CD4-positive, alpha-beta T cell (primary cell): ENCODE results near the gene DPM1. TPM values are rescaled to one million over a fixed set of nuclear protein-coding genes. Genes with fewer than 3 reads are reported as not detected.
A peak's percentile ranks its signal among the peaks of the same experiment; 100 is the strongest.

Experiments used
- ATAC-seq: fragments of 200-7000 bp; cut with Tn5 transposase; one replicate; pipeline ENCODE4 v1.10.0; 2022; ENCODE audit warnings: mild to moderate bottlenecking; ENCODE audit not compliant: poor library complexity
- CTCF ChIA-PET: fragments of 350-600 bp; sonication (Branson Sonifier 250); formaldehyde crosslinking; loops from one replicate; lab custom pipeline; 2021; ENCODE audit warnings: antibody characterized with exemption, inconsistent platforms; lab: Charles Lee
- POLR2A ChIA-PET: fragments of 350-600 bp; sonication (Branson Sonifier 250); formaldehyde crosslinking; loops from one replicate; lab custom pipeline; 2021; ENCODE audit warnings: antibody characterized with exemption, inconsistent platforms; lab: Charles Lee
- DNase-seq, 14 experiments: peaks; one replicate each; pipeline ENCODE4 v3.0.0-alpha.2; 2013 to 2020; ENCODE audit warnings: mixed read lengths in 2 of 14
- H3K27ac ChIP-seq, 2 donors: one replicate each; pipeline versions ENCODE4 v1.5.1 to v1.7.0; 2013; ENCODE audit warnings: low read length in 2 of 2, low read depth in 1 of 2, mild to moderate bottlenecking in 1 of 2
- H3K27me3 ChIP-seq, 2 experiments: 1 replicate in 1 of 2; 2 replicates in 1 of 2; pipeline versions ENCODE4 v1.6.1 to v1.7.0; 2013; ENCODE audit warnings: low read length in 2 of 2, control low read depth in 1 of 2, mild to moderate bottlenecking in 1 of 2, moderate library complexity in 1 of 2; ENCODE audit not compliant: insufficient read depth in 2 of 2, control insufficient read depth in 1 of 2
- H3K36me3 ChIP-seq: one replicate; pipeline ENCODE4 v1.6.1; 2013; ENCODE audit warnings: low read length, control low read depth; ENCODE audit not compliant: insufficient read depth
- H3K4me1 ChIP-seq: one replicate; pipeline ENCODE4 v1.6.1; 2013; ENCODE audit warnings: low read length, control low read depth; ENCODE audit not compliant: insufficient read depth
- H3K4me3 ChIP-seq: one replicate; pipeline ENCODE4 v1.5.1; 2013; ENCODE audit warnings: mild to moderate bottlenecking, low read length, moderate library complexity
- H3K9me3 ChIP-seq, 2 experiments: 1 replicate in 1 of 2; 2 replicates in 1 of 2; pipeline versions ENCODE4 v1.6.1 to v1.7.0; 2013; ENCODE audit warnings: low read length in 2 of 2, mild to moderate bottlenecking in 2 of 2, control low read depth in 1 of 2, moderate library complexity in 1 of 2; ENCODE audit not compliant: control insufficient read depth in 1 of 2, insufficient read depth in 1 of 2
- H3K27ac Mint-ChIP-seq: one replicate; pipeline ENCODE4 v1.8.0; 2020; ENCODE audit warnings: mixed read lengths
- H3K27me3 Mint-ChIP-seq: one replicate; pipeline ENCODE4 v1.8.0; 2021; ENCODE audit warnings: mixed read lengths
- H3K36me3 Mint-ChIP-seq: one replicate; pipeline ENCODE4 v1.8.0; 2021; ENCODE audit warnings: low read depth, mixed read lengths
- H3K4me1 Mint-ChIP-seq: one replicate; pipeline ENCODE4 v1.8.0; 2021; ENCODE audit warnings: low read depth, mixed read lengths
- H3K4me3 Mint-ChIP-seq: one replicate; pipeline ENCODE4 v1.8.0; 2020; ENCODE audit warnings: mild to moderate bottlenecking, mixed read lengths
- H3K9me3 Mint-ChIP-seq: one replicate; pipeline ENCODE4 v1.8.0; 2020; ENCODE audit warnings: mixed read lengths
- CTCF ChIP-seq: fragments of 200-600 bp; IDR thresholded peaks from one replicate; pipeline ENCODE4 v1.8.0; 2022; ENCODE audit warnings: antibody characterized with exemption, mild to moderate bottlenecking
- intact Hi-C, 2 experiments: fragments of 100-400 bp; cut with DNase I in 1 of 2; cut with micrococcal nuclease in 1 of 2; formaldehyde crosslinking; loops; one replicate each; pipeline versions ENCODE4 v1.15.1 to v1.9.0; 2023 to 2025; cut with DNase I, micrococcal nuclease
- total RNA-seq, 174 experiments: library from RNA in 2 of 174; stranded (reverse) in 2 of 174; gene quantifications; one replicate each; pipeline ENCODE4 v1.2.3 and lab custom pipeline; 2021 to 2026

The DPM1 gene
- total RNA-seq, 2 experiments from 2014 or later = 44.5 to 46.5 TPM

- H3K27ac ChIP-seq = no peak overlapping the region
- Mint-ChIP-seq H3K9me3 (no peaks in the 10 kb centered on the region), H3K4me3 (no peak overlapping the region), H3K36me3 (peaks cover 85% of the 10 kb centered on the region), H3K27me3 (no peaks in the 10 kb centered on the region), H3K27ac (peak overlapping the region; percentile 34), H3K4me1 (no peaks in the 10 kb centered on the region)
- TF ChIP-seq CTCF = no peak
- H3K27me3 ChIP-seq = no peaks in the 10 kb centered on the region
- no peak for DNase-seq
- ATAC-seq = no peak
- no peaks in the 10 kb centered on the region for H3K9me3 ChIP-seq
- POLR2A ChIA-PET = interaction anchor here (1.0 kb wide), 1 partner anchor 95 kb away, joined by 3 read pairs; no protein-coding TSS in a partner anchor
- H3K4me1 ChIP-seq = no peaks in the 10 kb centered on the region
- no peak overlapping the region for H3K4me3 ChIP-seq
- CTCF ChIA-PET = interaction anchor here (1.5 kb wide), 1 partner anchor 37 kb away, joined by 3 read pairs; no protein-coding TSS in a partner anchor
- H3K36me3 ChIP-seq = peaks cover 51% of the 10 kb centered on the region
- intact Hi-C loops = loop anchor here in 1 of 2 experiments (10.0 kb wide), 1 partner anchor 58 kb away; no protein-coding TSS in a partner anchor
Observed at GRCh38 chr20:50892394-50892793, 65.9 kb downstream of the DPM1 start.

- H3K27me3 ChIP-seq = no peaks in the 10 kb centered on the region
- H3K9me3 ChIP-seq = no peaks in the 10 kb centered on the region
- peaks cover 48% of the 10 kb centered on the region for H3K36me3 ChIP-seq
- DNase-seq = no peak
- H3K4me3 Mint-ChIP-seq = no peak overlapping the region
- TF ChIP-seq CTCF = no peak
- ATAC-seq = no peak
- ChIA-PET POLR2A (interaction anchor here (1.0 kb wide), 1 partner anchor 94 kb away, joined by 3 read pairs; no protein-coding TSS in a partner anchor), CTCF (interaction anchor here (0.8 to 1.9 kb wide), 2 partner anchors 38 to 41 kb away, joined by 3 to 6 read pairs; no protein-coding TSS in a partner anchor)
- H3K36me3 Mint-ChIP-seq = peaks cover 76% of the 10 kb centered on the region
- H3K27me3 Mint-ChIP-seq = no peaks in the 10 kb centered on the region
- no peak overlapping the region for H3K4me3 ChIP-seq
- no peaks in the 10 kb centered on the region for H3K9me3 Mint-ChIP-seq
- H3K4me1 Mint-ChIP-seq = no peaks in the 10 kb centered on the region
- H3K27ac ChIP-seq = no peak overlapping the region
- intact Hi-C loops = loop anchor here in 1 of 2 experiments (10.0 kb wide), 1 partner anchor 56 kb away; no protein-coding TSS in a partner anchor
- H3K4me1 ChIP-seq = no peaks in the 10 kb centered on the region
- peak overlapping the region; percentile 26 for H3K27ac Mint-ChIP-seq
Observed at GRCh38 chr20:50891138-50891537, 67.2 kb downstream of the DPM1 start.

GRCh38 chr20:50887576-50887975 is 70.8 kb downstream of the DPM1 start:
- H3K36me3 ChIP-seq = peaks cover 28% of the 10 kb centered on the region
- ChIA-PET POLR2A (no interaction called here), CTCF (interaction anchor here (1.4 kb wide), 1 partner anchor 42 kb away, joined by 3 read pairs; no protein-coding TSS in a partner anchor)
- no peaks in the 10 kb centered on the region for H3K9me3 ChIP-seq
- no peaks in the 10 kb centered on the region for H3K9me3 Mint-ChIP-seq
- H3K27ac ChIP-seq = no peak overlapping the region
- H3K27ac Mint-ChIP-seq = peak overlapping the region; percentile 30
- no peaks in the 10 kb centered on the region for H3K4me1 ChIP-seq
- ATAC-seq = no peak
- no peak overlapping the region for H3K4me3 ChIP-seq
- no peak overlapping the region for H3K4me3 Mint-ChIP-seq
- H3K4me1 Mint-ChIP-seq = peaks cover 3% of the 10 kb centered on the region
- DNase-seq = no peak
- no peaks in the 10 kb centered on the region for H3K27me3 Mint-ChIP-seq
- no peaks in the 10 kb centered on the region for H3K27me3 ChIP-seq
- intact Hi-C loops = no loop called here
- TF ChIP-seq CTCF = no peak
- peaks cover 54% of the 10 kb centered on the region for H3K36me3 Mint-ChIP-seq
